RWPE2 (cell line): ENCODE results near the gene USP24.
A peak's percentile ranks its signal among the peaks of the same experiment; 100 is the strongest.
"Not testable (repeated sequence)": the region's sequence is repeated elsewhere in the genome, so short reads cannot be mapped to it uniquely, and the experiment has no call there.

ENCODE experiments used
- ATAC-seq: fragments of 200-7000 bp; cut with Tn5 transposase; 3 replicates; pipeline ENCODE4 v1.9.1; 2021; ENCODE audit warnings: low read depth
- DNase-seq: peaks from one replicate; pipeline ENCODE4 v3.0.0-alpha.2; 2020; ENCODE audit warnings: low spot score
- H3K27ac ChIP-seq: fragments of 450-650 bp; 2 replicates; pipeline ENCODE4 v1.5.1; 2017; ENCODE audit warnings: mild to moderate bottlenecking; ENCODE audit not compliant: poor library complexity, severe bottlenecking
- H3K27me3 ChIP-seq: fragments of 250-450 bp; sonication (Bioruptor Pico); 2 replicates; pipeline ENCODE4 v1.5.1; 2021; ENCODE audit warnings: mild to moderate bottlenecking, moderate library complexity; ENCODE audit not compliant: insufficient read depth, poor library complexity, severe bottlenecking
- H3K36me3 ChIP-seq: fragments of 250-450 bp; sonication (Bioruptor Pico); 2 replicates; pipeline ENCODE4 v1.5.1; 2020; ENCODE audit warnings: low read depth, mild to moderate bottlenecking, moderate library complexity
- H3K4me1 ChIP-seq: fragments of 250-450 bp; sonication (Bioruptor Pico); 2 replicates; pipeline ENCODE4 v1.5.1; 2021; ENCODE audit warnings: mild to moderate bottlenecking, moderate library complexity; ENCODE audit not compliant: insufficient read depth, poor library complexity, severe bottlenecking
- H3K4me3 ChIP-seq: fragments of 250-450 bp; sonication (Bioruptor Pico); 2 replicates; pipeline ENCODE4 v1.5.1; 2021; ENCODE audit warnings: mild to moderate bottlenecking, moderate library complexity; ENCODE audit not compliant: severe bottlenecking
- H3K9me3 ChIP-seq: fragments of 250-450 bp; sonication (Bioruptor Pico); 2 replicates; pipeline ENCODE4 v1.5.1; 2021; ENCODE audit warnings: mild to moderate bottlenecking, moderate library complexity; ENCODE audit not compliant: severe bottlenecking
- TF ChIP-seq, protein P1 (sequence below): fragments of 450-650 bp; IDR thresholded peaks from one replicate; pipeline ENCODE4 v1.5.1; 2017; ENCODE audit warnings: mild to moderate bottlenecking, moderate library complexity; ENCODE audit not compliant: poor library complexity, severe bottlenecking

The USP24 gene

DNA sequence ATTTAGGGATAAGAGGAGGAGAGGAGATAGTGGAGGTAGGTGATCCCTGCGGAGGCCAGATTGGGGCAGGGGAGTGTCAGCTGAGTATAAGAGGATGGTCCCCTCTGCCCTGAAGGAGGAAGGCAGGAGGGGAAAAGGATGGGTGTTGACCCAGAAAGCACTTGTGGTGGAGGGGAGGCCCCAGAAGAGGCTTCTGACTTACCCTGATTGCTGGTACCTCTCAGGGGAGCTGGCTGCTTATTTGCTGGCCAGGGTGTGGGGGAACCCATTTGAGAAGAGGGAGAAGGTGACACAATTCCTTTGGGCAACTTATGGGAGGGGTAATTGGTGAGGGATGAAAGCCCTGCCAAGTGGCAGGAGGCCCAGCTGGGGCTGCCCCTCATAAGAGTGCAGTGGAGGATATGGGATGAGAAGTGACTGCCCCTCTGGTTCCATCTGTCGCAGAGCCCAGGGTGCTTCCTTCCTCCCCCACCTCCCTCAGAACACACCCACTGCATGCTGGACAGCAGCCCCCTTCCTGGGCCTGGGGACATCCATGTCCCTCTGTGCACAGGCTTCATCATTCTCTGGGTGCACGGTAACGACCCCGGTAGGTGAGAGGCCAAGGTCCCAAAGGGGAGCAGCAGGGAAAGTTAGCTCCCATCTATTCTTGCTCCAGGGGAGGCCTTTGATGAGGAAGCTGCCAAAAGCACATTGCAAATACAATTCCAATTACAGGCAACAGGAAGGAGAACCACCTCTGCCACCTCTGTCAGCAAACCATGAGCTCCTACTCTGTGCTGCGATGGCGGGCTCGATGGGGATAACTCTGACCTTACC is 177.2 kb downstream of the USP24 start:
- TF ChIP-seq, protein P1, sequence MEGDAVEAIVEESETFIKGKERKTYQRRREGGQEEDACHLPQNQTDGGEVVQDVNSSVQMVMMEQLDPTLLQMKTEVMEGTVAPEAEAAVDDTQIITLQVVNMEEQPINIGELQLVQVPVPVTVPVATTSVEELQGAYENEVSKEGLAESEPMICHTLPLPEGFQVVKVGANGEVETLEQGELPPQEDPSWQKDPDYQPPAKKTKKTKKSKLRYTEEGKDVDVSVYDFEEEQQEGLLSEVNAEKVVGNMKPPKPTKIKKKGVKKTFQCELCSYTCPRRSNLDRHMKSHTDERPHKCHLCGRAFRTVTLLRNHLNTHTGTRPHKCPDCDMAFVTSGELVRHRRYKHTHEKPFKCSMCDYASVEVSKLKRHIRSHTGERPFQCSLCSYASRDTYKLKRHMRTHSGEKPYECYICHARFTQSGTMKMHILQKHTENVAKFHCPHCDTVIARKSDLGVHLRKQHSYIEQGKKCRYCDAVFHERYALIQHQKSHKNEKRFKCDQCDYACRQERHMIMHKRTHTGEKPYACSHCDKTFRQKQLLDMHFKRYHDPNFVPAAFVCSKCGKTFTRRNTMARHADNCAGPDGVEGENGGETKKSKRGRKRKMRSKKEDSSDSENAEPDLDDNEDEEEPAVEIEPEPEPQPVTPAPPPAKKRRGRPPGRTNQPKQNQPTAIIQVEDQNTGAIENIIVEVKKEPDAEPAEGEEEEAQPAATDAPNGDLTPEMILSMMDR = no peak
- H3K4me3 ChIP-seq = no peak overlapping the region
- no peaks in the 10 kb centered on the region for H3K27me3 ChIP-seq
- ATAC-seq (no peak), DNase-seq (no peak)
- H3K27ac ChIP-seq = peak overlapping the region; percentile 76
- peaks cover 21% of the 10 kb centered on the region for H3K36me3 ChIP-seq
- H3K4me1 ChIP-seq = peaks cover 20% of the 10 kb centered on the region
- no peaks in the 10 kb centered on the region for H3K9me3 ChIP-seq

DNA sequence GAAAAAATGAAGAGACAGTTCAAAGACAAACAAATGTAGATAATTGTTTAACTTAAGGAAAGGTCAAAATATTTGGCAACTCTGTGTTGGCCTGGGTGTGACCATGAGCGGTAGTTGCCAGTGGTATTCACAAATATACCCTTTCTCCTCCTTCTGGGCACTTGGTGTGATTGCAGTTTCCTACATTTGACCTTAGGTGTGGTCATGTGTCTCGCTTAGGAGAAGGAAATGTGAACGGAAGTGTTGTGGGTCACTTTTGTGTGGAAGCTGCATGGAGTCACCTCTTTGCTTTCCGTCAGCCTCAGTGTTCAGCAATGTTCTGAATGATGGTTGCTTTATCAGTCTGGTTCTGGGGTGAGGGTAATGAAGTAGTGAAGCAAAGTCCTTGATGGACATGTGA is 179.3 kb downstream of the USP24 start:
- DNase-seq (no peak), ATAC-seq (no peak)
- TF ChIP-seq, protein P1 = no peak
- Histone ChIP-seq H3K27ac (no peak overlapping the region), H3K36me3 (peaks cover under 1% of the 10 kb centered on the region), H3K27me3 (no peaks in the 10 kb centered on the region), H3K4me1 (peaks cover 5% of the 10 kb centered on the region), H3K9me3 (no peaks in the 10 kb centered on the region), H3K4me3 (no peak overlapping the region)

DNA sequence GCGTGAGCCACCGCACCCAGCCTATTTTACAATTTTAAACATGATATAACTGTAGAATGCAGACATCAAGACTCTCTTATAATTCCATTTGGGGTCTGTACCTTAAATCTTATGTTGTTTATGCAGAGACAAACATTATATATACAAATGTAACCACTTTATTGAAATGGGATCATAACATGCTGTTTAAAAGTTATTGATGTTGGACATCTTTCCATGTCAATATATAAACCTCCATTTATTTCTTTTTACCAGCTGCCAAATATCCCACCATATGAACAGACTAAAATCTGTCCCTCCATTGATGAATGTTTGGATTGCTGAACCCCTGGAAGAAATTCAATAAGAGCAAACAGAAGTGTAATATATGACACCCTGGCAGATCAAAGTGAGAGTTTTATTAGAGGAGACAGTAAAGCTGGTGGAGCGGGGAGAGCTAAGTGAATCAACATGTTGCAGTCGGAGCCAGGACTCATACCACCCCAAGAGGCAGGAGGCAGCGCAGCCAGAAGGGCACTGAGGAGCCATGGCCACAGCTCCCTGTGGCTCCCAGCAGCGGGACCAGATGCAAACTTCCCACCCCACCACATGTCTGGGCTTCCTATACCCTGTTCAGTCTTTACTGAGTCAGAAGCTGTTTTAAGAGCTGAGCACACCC is 180.6 kb downstream of the USP24 start:
- no peaks in the 10 kb centered on the region for H3K36me3 ChIP-seq
- H3K4me1 ChIP-seq = peaks cover 5% of the 10 kb centered on the region
- no peak for ATAC-seq
- TF ChIP-seq, protein P1 = no peak
- H3K27me3 ChIP-seq = no peaks in the 10 kb centered on the region
- H3K27ac ChIP-seq = no peak overlapping the region
- no peaks in the 10 kb centered on the region for H3K9me3 ChIP-seq
- DNase-seq = no peak
- no peak overlapping the region for H3K4me3 ChIP-seq

DNA sequence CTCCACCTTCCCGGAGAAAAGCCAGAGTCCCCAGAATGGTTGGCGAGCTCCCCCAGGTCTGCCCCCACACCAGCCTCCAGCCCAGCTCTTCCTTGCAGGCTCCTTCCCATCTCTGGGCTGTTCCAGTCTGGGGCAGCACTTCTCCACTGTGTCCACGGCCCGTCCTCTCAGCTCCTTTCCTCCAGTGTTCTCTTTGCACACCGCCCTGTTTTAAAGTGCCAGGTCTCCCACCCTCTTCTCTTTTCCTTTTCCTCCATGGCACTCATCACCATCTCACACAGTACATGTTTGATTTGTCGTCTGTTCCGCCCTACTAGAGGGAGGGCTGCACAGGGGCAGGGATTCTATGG is 181.9 kb downstream of the USP24 start:
- DNase-seq (no peak), ATAC-seq (no peak)
- Histone ChIP-seq H3K4me1 (no peaks in the 10 kb centered on the region), H3K9me3 (no peaks in the 10 kb centered on the region), H3K4me3 (no peak overlapping the region), H3K27me3 (no peaks in the 10 kb centered on the region), H3K27ac (no peak overlapping the region), H3K36me3 (no peaks in the 10 kb centered on the region)
- TF ChIP-seq, protein P1 = no peak

DNA sequence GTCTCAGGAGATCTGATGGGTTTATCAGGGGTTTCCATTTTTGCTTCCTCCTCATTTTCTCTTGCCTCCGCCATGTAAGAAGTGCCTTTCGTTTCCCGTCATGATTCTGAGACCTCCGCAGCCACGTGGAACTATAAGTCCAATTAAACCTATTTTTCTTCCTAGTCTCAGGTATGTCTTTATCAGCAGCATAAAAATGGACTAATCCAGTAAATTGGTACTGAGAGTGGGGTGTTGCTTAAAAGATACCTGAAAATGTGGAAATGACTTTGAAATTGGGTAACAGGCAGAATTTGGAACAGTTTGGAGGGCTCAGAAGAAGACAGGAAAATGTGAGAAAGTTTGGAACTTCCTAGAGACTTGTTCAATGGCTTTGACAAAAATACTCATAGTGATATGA is 184.1 kb downstream of the USP24 start:
- not testable (repeated sequence) for DNase-seq, H3K4me3 ChIP-seq, ATAC-seq

DNA sequence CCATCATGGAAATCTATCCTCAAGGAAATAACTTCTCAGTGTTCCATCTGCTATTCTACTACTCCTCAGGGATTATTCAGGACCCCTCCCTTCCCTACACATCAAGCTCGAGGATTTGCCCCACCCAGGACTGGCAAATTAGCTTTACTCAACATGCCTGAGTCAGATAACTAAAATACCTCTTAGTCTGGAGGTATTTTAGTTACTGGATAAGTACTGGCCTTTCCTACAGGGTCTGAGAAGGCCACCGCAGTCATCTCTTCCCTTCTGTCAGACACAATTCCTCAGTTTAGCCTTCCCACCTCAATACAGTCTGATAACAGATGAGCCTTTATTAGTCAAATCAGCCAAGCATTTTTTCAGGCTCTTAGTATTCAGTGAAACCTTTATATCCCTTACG is 188.5 kb downstream of the USP24 start:
- DNase-seq, H3K4me1 ChIP-seq, ATAC-seq, H3K36me3 ChIP-seq, H3K9me3 ChIP-seq, H3K4me3 ChIP-seq, H3K27me3 ChIP-seq, H3K27ac ChIP-seq: not testable (repeated sequence)

More for the DNA sequence above, 184.1 kb downstream of the USP24 start:
- not testable (repeated sequence) for H3K9me3 ChIP-seq, H3K36me3 ChIP-seq, H3K27ac ChIP-seq, H3K27me3 ChIP-seq, H3K4me1 ChIP-seq

DNA sequence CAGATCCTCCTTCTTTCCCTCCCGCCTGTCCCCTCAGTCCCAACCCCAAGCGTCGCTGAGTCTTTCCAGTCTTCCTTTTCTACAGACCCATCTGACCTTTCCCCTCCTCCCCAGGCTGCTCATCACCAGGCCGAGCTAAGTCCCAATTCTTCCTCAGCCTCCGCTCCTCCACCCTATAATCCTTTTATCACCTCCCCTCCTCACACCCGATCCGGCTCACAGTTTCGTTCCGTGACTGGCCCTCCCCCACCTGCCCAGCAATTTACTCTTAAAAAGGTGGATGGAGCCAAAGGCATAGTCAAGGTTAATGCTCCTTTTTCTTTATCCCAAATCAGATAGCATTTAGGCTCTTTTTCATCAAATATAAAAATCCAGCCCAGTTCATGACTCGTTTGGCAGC is 191.0 kb downstream of the USP24 start:
- not testable (repeated sequence) for ATAC-seq, H3K9me3 ChIP-seq

More for the DNA sequence above, 191.0 kb downstream of the USP24 start:
- not testable (repeated sequence) for H3K4me1 ChIP-seq, H3K36me3 ChIP-seq, H3K27me3 ChIP-seq, H3K4me3 ChIP-seq, H3K27ac ChIP-seq, DNase-seq
